Activated CD8-positive, alpha-beta memory T cell treated with anti-CD3 and anti-CD28 coated beads for 36 hours (primary cell): ENCODE results near the gene RB1. TPM values are rescaled to one million over a fixed set of nuclear protein-coding genes. Genes with fewer than 3 reads are reported as not detected.

Experiments
- CTCF ChIA-PET: fragments of 350-600 bp; sonication (Branson Sonifier 250); formaldehyde crosslinking; loops from one replicate; lab custom pipeline; 2021; ENCODE audit warnings: antibody characterized with exemption; lab: Charles Lee
- POLR2A ChIA-PET: fragments of 350-600 bp; sonication (Branson Sonifier 250); formaldehyde crosslinking; loops from one replicate; lab custom pipeline; 2021; ENCODE audit warnings: antibody characterized with exemption; lab: Charles Lee
- total RNA-seq, 2 experiments: library from RNA; stranded (reverse); gene quantifications; one replicate each; pipeline ENCODE4 v1.2.3, GENCODE V29; 2021

The RB1 gene
- total RNA-seq, 2 experiments from 2014 or later = 34.1 to 36.9 TPM

DNA sequence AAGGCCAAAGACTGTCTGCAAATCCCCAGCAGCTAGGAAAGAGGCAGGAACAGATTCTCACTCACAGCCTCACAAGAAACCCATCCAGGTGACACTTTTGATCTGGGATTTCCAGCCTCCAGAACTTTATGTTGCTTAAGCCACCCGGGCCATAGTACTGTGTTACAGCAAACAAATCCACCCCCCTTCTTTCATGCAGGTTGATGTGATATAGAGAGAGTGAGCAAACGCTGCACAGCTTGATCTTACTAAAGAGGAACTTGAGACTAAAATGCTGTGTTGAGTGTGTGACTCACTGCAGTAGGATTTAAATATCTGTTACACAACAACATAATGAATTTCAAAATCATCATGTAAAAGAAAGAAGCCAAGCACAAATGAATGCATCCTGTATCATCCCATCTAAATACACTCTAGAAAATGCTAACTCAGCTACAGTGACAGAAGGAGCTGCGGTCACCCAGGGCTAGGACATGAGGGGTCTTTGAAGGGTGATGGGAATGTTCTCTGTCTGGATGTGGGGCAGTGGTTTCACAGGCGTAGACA lies 197.2 kb downstream of the RB1 start:
- POLR2A ChIA-PET = no interaction called here
- CTCF ChIA-PET = no interaction called here

DNA sequence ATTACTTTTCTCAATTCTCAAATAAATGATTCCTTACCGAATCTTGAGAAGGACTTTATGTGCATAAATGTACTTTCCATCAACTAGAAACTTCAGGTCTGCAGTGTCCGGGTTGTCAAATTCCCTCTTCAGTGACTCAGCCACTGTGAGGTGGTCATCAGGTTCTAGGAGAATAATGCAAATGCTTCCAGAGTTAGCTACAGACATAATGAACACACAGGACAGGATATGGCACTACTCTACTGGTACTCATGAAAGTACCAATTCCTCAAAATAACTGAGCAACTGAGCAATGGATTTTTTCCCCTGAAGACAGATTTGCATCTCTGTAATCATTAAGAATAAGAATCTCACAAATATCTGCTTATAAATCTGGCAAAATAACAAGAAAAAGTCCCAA lies 198.2 kb downstream of the RB1 start:
- CTCF ChIA-PET = no interaction called here

DNA sequence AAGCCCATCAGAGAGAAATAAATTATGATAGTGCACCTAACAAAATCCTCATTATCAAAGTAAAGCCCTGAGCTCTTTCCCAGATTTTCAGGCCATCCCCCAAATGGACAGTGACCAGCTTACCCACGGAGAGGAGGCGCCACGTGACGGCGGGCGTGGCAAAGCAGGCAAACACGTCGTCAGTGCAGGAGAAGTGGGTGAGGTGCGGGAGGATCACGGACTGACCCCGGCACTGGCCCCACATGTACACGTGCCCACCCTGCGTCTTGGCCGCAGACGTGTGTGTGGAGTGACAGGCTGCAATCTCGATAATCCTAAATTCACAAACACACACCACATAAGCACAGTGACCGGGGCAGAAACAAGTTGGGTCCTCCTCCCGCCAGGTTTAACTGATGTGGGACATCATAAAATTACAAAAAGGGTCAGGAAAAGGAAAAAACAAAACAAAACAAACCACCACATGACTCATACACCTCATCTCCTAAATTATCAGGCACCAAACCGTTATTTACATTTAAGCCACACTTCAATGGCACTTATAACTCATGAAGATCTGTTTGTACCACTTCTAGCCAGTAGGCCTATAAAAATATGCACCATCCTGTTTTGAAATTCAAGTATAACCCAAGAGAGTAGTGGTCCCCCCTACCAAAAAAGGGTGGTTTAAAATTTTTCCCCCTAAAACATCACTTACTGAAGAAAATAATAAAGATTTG lies 199.2 kb downstream of the RB1 start:
- POLR2A ChIA-PET = interaction anchor here (0.5 kb wide), 1 partner anchor 44 kb away, joined by 5 read pairs; no protein-coding TSS in a partner anchor
- CTCF ChIA-PET = no interaction called here

More for the DNA sequence above, 198.2 kb downstream of the RB1 start:
- POLR2A ChIA-PET = no interaction called here

DNA sequence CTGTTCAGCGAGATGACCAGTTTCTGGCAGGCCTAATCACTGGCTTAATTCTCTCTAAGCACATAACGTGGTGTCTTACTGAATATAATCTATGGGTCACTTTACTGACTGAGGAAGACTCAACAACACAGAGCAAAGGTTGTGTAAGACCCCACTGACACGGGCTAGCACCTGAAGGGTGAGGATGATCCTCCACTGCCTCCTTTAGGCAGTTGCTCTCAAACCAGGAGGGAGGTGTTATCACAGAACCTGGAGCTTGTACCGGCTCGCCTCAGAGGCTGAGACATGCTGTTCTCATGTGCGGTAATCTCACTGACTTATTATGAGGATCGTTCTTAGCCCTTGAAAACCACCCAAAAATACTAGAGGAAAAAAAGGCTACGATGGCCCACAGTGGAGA lies 201.1 kb downstream of the RB1 start:
- CTCF ChIA-PET = no interaction called here

DNA sequence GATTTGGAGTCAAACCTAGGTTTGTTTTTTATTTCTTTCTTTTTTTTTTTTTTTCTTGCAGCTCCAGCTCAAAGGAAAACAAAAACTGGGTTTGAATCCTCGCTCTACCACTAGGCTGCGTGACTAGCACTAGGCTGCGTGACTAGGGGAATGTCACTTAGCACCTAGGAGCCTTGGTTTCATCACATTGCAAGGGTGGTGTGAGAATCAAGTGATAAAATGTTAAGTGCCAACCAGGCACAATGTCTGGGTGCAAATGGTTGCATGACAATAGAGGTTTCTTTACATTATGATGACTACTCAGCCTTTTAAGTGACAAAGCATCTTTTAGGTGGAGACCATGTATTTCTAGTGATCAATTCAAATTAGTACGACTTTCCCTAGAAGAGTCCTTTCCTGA lies 201.5 kb downstream of the RB1 start:
- ChIA-PET CTCF (no interaction called here), POLR2A (interaction anchor here (0.9 to 1.5 kb wide), 2 partner anchors 12 to 13 kb away, joined by 3 read pairs; no protein-coding TSS in a partner anchor)

More for the DNA sequence above, 201.1 kb downstream of the RB1 start:
- POLR2A ChIA-PET = interaction anchor here (0.9 to 1.5 kb wide), 2 partner anchors 11 to 13 kb away, joined by 3 read pairs; no protein-coding TSS in a partner anchor

DNA sequence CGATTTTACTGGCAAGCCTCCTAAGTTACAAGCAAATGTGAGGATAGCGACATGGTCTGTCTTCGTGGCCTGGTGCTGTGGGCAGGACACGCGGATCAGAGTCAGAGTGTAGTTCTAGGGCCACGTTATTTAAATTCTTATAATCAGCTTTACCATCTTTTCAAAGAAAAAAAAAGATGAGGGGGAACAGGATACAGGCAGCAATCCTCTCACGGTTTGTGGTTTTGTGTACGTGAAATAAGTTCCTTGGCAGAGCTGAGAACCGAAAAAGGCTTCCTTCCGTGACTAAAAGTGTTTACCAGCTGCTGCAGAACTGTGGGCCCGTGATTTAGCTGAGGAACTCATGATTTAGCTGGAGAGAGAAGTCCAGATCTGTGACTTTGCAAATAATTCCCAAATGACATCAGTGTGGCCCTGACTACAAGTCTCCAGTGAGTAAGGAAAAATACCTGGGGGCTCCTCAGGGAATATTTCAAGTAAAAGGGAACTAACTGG lies 202.1 kb downstream of the RB1 start:
- CTCF ChIA-PET = no interaction called here
- POLR2A ChIA-PET = interaction anchor here (1.5 kb wide), 1 partner anchor 12 kb away, joined by 3 read pairs; no protein-coding TSS in a partner anchor

DNA sequence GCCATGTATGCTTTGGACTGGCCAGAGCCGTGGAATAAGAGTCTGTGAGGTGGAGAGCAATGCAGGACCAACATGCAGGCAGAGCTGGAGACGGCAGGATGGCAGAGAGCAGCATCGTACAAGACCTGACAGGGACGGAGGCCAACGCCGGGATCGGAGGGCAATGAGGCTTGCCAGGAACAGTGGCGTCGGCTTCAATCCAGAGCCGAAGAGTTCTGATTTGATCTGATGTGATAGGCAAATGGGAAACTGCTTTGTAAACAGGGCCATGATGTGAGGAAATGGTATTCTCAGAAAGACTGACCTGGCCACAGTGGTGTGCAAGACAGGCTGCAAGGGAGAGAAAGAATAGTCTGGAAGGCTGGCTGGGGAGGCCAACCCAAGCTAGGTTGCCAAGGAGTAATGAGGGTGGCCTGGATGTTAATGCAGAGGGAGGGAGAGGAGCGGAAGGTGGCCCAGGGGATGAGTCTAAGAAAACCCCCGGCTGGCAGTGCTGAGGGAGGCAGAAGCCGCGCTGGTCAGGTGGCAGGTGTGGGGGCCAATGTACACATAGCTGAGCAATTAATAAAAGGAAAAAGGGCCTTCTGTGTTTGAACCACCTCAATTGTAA lies 202.6 kb downstream of the RB1 start:
- CTCF ChIA-PET = no interaction called here
- POLR2A ChIA-PET = interaction anchor here (1.5 kb wide), 1 partner anchor 13 kb away, joined by 3 read pairs; no protein-coding TSS in a partner anchor

DNA sequence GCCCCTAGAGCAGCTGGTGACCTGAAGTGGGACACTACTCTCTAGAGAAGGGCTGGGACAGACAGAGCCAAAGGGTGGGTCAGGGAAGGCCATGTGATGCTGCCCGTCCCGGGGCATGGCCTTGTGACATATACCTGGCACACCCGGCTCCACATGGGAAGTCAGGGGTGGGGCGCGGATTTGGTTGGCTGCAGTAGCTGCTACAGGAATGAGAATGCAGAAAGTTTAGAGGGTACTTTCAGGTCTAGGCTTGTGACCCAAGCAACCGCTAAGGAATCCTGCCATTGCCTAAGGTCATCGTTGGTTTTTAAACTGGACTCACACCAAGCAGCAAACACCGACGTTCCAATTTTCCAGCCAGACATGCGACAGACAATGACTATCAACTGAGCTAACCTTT lies 203.5 kb downstream of the RB1 start:
- POLR2A ChIA-PET = no interaction called here
- CTCF ChIA-PET = no interaction called here

GRCh38 chr13:48508011-48508410 lies 204.5 kb downstream of the RB1 start:
- ChIA-PET CTCF (no interaction called here), POLR2A (no interaction called here)

- POLR2A ChIA-PET = no interaction called here
- CTCF ChIA-PET = no interaction called here
These were observed 207.1 kb downstream of the RB1 start for GRCh38 chr13:48510698-48511097.

- ChIA-PET POLR2A (interaction anchor here (0.6 kb wide), 1 partner anchor 337 kb away, joined by 3 read pairs; no protein-coding TSS in a partner anchor), CTCF (no interaction called here)
These were observed 208.2 kb downstream of the RB1 start for GRCh38 chr13:48511621-48512230.

- POLR2A ChIA-PET = no interaction called here
- CTCF ChIA-PET = no interaction called here
These were observed 211.2 kb downstream of the RB1 start for GRCh38 chr13:48514793-48515192.

DNA sequence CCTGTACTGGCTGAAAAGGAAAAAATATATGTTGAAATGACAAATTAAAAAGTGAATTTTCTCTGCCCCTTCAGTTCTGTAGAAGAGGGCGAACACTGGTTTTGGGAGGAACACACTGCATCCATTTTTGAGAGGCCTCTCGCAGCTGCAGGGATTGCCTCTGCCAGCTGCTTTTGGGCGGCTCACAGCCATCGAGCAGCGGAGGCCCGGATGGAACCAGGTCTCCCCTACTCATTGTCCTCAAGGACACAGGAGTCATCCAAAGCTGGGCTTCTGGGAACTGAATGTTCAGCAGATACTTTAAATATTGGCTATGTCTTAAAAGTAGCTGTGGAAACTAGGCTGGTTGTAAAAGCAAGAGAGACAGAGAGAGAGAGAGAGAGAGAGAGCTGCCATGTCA lies 212.2 kb downstream of the RB1 start:
- CTCF ChIA-PET = no interaction called here
- POLR2A ChIA-PET = no interaction called here

DNA sequence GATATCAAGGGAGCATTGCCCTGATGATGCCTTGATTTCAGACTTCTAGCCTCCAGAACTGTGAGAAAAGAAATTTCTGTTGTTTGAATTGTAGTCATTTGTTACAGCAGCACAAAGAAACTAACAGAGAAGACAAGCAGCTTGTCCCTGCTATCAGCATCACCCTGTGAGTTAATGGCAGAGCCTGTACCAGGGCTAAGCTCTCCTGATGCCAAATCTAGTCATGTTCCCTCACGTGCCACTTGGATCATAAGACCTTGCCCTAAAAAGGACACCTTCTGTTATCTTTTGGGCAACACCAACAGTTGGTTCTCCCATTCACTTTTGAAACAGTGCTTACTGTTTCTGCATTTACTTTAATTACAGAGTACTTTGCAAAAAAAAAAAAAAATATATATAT lies 214.5 kb downstream of the RB1 start:
- POLR2A ChIA-PET = interaction anchor here (1.2 kb wide), 1 partner anchor 14 kb away, joined by 3 read pairs; no protein-coding TSS in a partner anchor
- CTCF ChIA-PET = no interaction called here

DNA sequence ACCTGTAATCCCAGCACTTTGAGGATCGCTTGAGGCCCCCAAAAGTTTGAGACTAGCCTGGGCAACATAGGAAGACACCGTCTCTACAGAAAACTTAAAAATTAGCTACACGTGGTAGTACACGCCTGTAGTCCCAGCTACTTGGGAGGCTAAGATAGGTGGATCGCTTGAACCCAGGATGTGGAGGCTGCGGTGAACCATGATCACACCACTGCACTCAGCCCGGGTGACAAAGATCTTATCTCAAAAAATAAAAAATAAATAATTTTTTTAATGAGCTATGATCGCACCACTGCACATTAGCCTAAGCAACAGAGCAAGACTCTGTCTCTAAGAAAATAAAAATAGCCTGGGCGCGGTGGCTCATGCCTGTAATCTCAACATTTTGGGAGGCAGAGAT lies 222.7 kb downstream of the RB1 start:
- ChIA-PET CTCF (interaction anchor here (0.8 kb wide), 1 partner anchor 296 kb away, joined by 3 read pairs; no protein-coding TSS in a partner anchor), POLR2A (no interaction called here)

GRCh38 chr13:48527955-48528354 lies 224.4 kb downstream of the RB1 start:
- ChIA-PET POLR2A (no interaction called here), CTCF (no interaction called here)

- ChIA-PET CTCF (no interaction called here), POLR2A (interaction anchor here (0.6 kb wide), 1 partner anchor 13 kb away, joined by 3 read pairs; no protein-coding TSS in a partner anchor)
These were observed 225.2 kb downstream of the RB1 start for GRCh38 chr13:48528720-48529119.

GRCh38 chr13:48530833-48531232 lies 227.3 kb downstream of the RB1 start:
- ChIA-PET CTCF (no interaction called here), POLR2A (no interaction called here)
